A549 (cell line): ENCODE data around the gene BCL2. TPM values are rescaled to one million over a fixed set of nuclear protein-coding genes. Genes with fewer than 3 reads are reported as not detected.

Experiments
- ATAC-seq, 2 experiments: fragments of 200-7000 bp in 1 of 2; fragments of >200 bp in 1 of 2; cut with Nextera tagmentation in 1 of 2; cut with Tn5 transposase in 1 of 2; 3 replicates each; pipeline versions ENCODE4 v1.8.0 to v1.9.1; 2018 to 2020; ENCODE audit warnings: mild to moderate bottlenecking in 1 of 2, moderate library complexity in 1 of 2
- CTCF ChIA-PET: fragments of 300-600 bp; sonication (Branson Sonifier 250); formaldehyde crosslinking; extraction: SDS; loops from one replicate; lab custom pipeline; 2021; ENCODE audit warnings: antibody characterized with exemption, inconsistent platforms; lab: Yijun Ruan, JAX
- POLR2A ChIA-PET: fragments of 350-600 bp; formaldehyde crosslinking; extraction: SDS; loops from one replicate; lab custom pipeline; 2021; ENCODE audit warnings: antibody characterized with exemption, inconsistent platforms; lab: Yijun Ruan, JAX
- DNase-seq, 2 experiments: peaks; one replicate each; pipeline versions ENCODE4 v3.0.0 to v3.0.0-alpha.2; 2011 to 2016; ENCODE audit warnings: low read depth in 1 of 2, low spot score in 1 of 2
- FAIRE-seq: peaks from 2 replicates; lab custom pipeline; 2011; peaks lifted over from hg19 to GRCh38; lab: Jason Lieb, UNC
- H3K27ac ChIP-seq, 2 experiments: fragments of >200 bp; sonication (Bioruptor Twin); formaldehyde crosslinking; 3 replicates each; pipeline ENCODE4 v1.5.1; 2016 to 2017
- H3K4me1 ChIP-seq: fragments of >200 bp; sonication (Bioruptor Twin); formaldehyde crosslinking; 3 replicates; pipeline ENCODE4 v1.6.1; 2016
- H3K4me2 ChIP-seq: fragments of >200 bp; sonication (Bioruptor Twin); formaldehyde crosslinking; 3 replicates; pipeline ENCODE4 v1.6.1; 2016
- H3K4me3 ChIP-seq: fragments of >200 bp; sonication (Bioruptor Twin); formaldehyde crosslinking; 3 replicates; pipeline ENCODE4 v1.5.1; 2016
- H3K9me3 ChIP-seq: fragments of >200 bp; sonication (Bioruptor Twin); formaldehyde crosslinking; 3 replicates; pipeline ENCODE4 v1.6.1; 2016
- BHLHE40 ChIP-seq: IDR thresholded peaks from 2 replicates; pipeline ENCODE4 v1.6.1; 2012; ENCODE audit warnings: low read depth, low read length, inconsistent platforms
- CBX2 ChIP-seq: fragments of 200-600 bp; sonication (generic); IDR thresholded peaks from 2 replicates; pipeline ENCODE4 v1.6.1; 2016; ENCODE audit warnings: low read depth, mild to moderate bottlenecking, borderline replicate concordance
- CHD4 ChIP-seq: fragments of 200-600 bp; sonication (generic); IDR thresholded peaks from 2 replicates; pipeline ENCODE4 v1.6.1; 2016; ENCODE audit warnings: antibody characterized with exemption, mild to moderate bottlenecking, borderline replicate concordance
- CTCF ChIP-seq: fragments of >200 bp; sonication (Bioruptor Twin); formaldehyde crosslinking; IDR thresholded peaks from 3 replicates; pipeline ENCODE4 v1.5.1; 2016
- EHMT2 ChIP-seq: fragments of 200-600 bp; sonication (generic); IDR thresholded peaks from 2 replicates; pipeline ENCODE4 v1.6.1; 2016; ENCODE audit warnings: antibody characterized with exemption, low read depth, mild to moderate bottlenecking, moderate library complexity
- EP300 ChIP-seq, 2 experiments: fragments of >200 bp; sonication (Bioruptor Twin); formaldehyde crosslinking; IDR thresholded peaks; 2 replicates in 1 of 2; 3 replicates in 1 of 2; pipeline ENCODE4 v1.6.1; 2016 to 2017
- ESRRA ChIP-seq: fragments of 150-350 bp; IDR thresholded peaks from 2 replicates; pipeline ENCODE4 v1.6.1; 2014; ENCODE audit warnings: mild to moderate bottlenecking, low read length, borderline replicate concordance
- FOSB ChIP-seq: fragments of 250-450 bp; sonication (Bioruptor Pico); IDR thresholded peaks from 2 replicates; pipeline ENCODE4 v1.5.0; 2020; ENCODE audit warnings: mild to moderate bottlenecking, moderate library complexity
- FOSL2 ChIP-seq, 2 experiments: fragments of 450-650 bp in 1 of 2; fragments of >200 bp in 1 of 2; sonication (Bioruptor Twin) in 1 of 2; formaldehyde crosslinking; IDR thresholded peaks; 2 replicates each; pipeline versions ENCODE4 v1.5.0 to v1.6.1; 2016 to 2020; ENCODE audit warnings: mild to moderate bottlenecking in 1 of 2, moderate library complexity in 1 of 2
- GATA3 ChIP-seq: IDR thresholded peaks from 2 replicates; pipeline ENCODE4 v1.6.1; 2012; ENCODE audit warnings: borderline replicate concordance
- HEYL ChIP-seq: fragments of 250-450 bp; sonication (Bioruptor Pico); IDR thresholded peaks from 2 replicates; pipeline ENCODE4 v1.8.0; 2021; ENCODE audit warnings: mild to moderate bottlenecking, moderate library complexity
- HOXA7 ChIP-seq: fragments of 250-450 bp; sonication (Bioruptor Pico); IDR thresholded peaks from 2 replicates; pipeline ENCODE4 v1.5.0; 2020; ENCODE audit warnings: mild to moderate bottlenecking, moderate library complexity
- HOXB13 ChIP-seq: fragments of 250-450 bp; sonication (Bioruptor Pico); IDR thresholded peaks from 2 replicates; pipeline ENCODE4 v1.5.0; 2020; ENCODE audit warnings: low read depth, mild to moderate bottlenecking, moderate library complexity
- JUNB ChIP-seq: fragments of >200 bp; sonication (Bioruptor Twin); formaldehyde crosslinking; IDR thresholded peaks from 2 replicates; pipeline ENCODE4 v1.6.1; 2016
- KDM1A ChIP-seq: fragments of 200-600 bp; sonication (generic); IDR thresholded peaks from 2 replicates; pipeline ENCODE4 v1.6.1; 2016; ENCODE audit warnings: low read depth, mild to moderate bottlenecking
- KDM5A ChIP-seq: fragments of 200-600 bp; sonication (generic); IDR thresholded peaks from 2 replicates; pipeline ENCODE4 v1.6.1; 2016; ENCODE audit warnings: antibody characterized with exemption, mild to moderate bottlenecking
- MAZ ChIP-seq: fragments of 150-350 bp; IDR thresholded peaks from 2 replicates; pipeline ENCODE4 v1.6.1; 2014; ENCODE audit warnings: antibody characterized with exemption, low read depth, low read length, borderline replicate concordance
- NFE2L2 ChIP-seq: fragments of 150-350 bp; conservative IDR thresholded peaks from 2 replicates; pipeline ENCODE4 v1.6.1; 2014; ENCODE audit warnings: low read length
- PHF8 ChIP-seq: fragments of 200-600 bp; sonication (generic); IDR thresholded peaks from 2 replicates; pipeline ENCODE4 v1.6.1; 2016; ENCODE audit warnings: low read depth, mild to moderate bottlenecking, antibody characterized with exemption, moderate library complexity, borderline replicate concordance
- RCOR1 ChIP-seq: fragments of 150-350 bp; IDR thresholded peaks from 2 replicates; pipeline ENCODE4 v1.6.1; 2014; ENCODE audit warnings: antibody characterized with exemption, low read length, low read depth
- RFX5 ChIP-seq: fragments of 450-650 bp; IDR thresholded peaks from 2 replicates; pipeline ENCODE4 v1.7.1; 2014; ENCODE audit warnings: antibody characterized with exemption, mild to moderate bottlenecking, moderate library complexity
- SREBF2 ChIP-seq: fragments of 450-650 bp; IDR thresholded peaks from 2 replicates; pipeline ENCODE4 v1.6.1; 2014; ENCODE audit warnings: mild to moderate bottlenecking, moderate library complexity
- WGBS: methylation state at CpG from one replicate; pipeline ENCODE4 v1.1.6; 2017; ENCODE audit errors: missing lambda C conversion rate; 5-methylcytosine and 5-hydroxymethylcytosine counted together
- polyA plus RNA-seq, 4 experiments: library from polyadenylated mRNA; depleted of rRNA in 3 of 4; stranded (reverse); fragments of >200 nt; fragmentation: RNase III in 1 of 4; extraction: RNeasy Plus Mini Kit Qiagen cat#74134 plus additional on column Dnase treatment in 1 of 4; gene quantifications; 2 replicates in 3 of 4; 3 replicates in 1 of 4; pipeline ENCODE4 v1.2.3, GENCODE V29; 2011 to 2017

BCL2 gene
- polyA plus RNA-seq, 2 of the 4 experiments (the other 2 are of a cell fraction) = 0.50 to 0.61 TPM

GRCh38 chr18:63104868-63105267 lies 214.7 kb downstream of the BCL2 start:
- POLR2A ChIA-PET = no interaction called here
- no peak for DNase-seq
- no peak overlapping the region for H3K4me2 ChIP-seq
- no peaks in the 10 kb centered on the region for H3K4me1 ChIP-seq
- CTCF ChIA-PET = no interaction called here
- no peak for TF ChIP-seq HOXB13
- TF ChIP-seq KDM1A = no peak
- TF ChIP-seq BHLHE40 = no peak
- TF ChIP-seq HEYL (CRISPR knock-in tag) = no peak
- TF ChIP-seq HOXA7 (CRISPR knock-in tag) = no peak
- no peak for TF ChIP-seq JUNB
- no peak for TF ChIP-seq FOSB (CRISPR knock-in tag)
- no peak for TF ChIP-seq FOSL2 (IDR thresholded peaks at IDR 0.05)
- no peak for TF ChIP-seq FOSL2 (CRISPR knock-in tag; IDR thresholded peaks at IDR 0.05)
- no peak for TF ChIP-seq RCOR1
- TF ChIP-seq EHMT2 = no peak
- no peak for TF ChIP-seq CTCF
- TF ChIP-seq, all 56 proteins: peak for 0
- WGBS = 76% methylated on average over 11 of the region's 12 CpGs
- H3K9me3 ChIP-seq = no peaks in the 10 kb centered on the region
- FAIRE-seq (no peak), ATAC-seq (no peak)
- H3K27ac ChIP-seq = no peak overlapping the region
- no peak overlapping the region for H3K4me3 ChIP-seq

- FAIRE-seq (no peak), ATAC-seq (no peak), DNase-seq (no peak)
- Histone ChIP-seq H3K4me3 (no peak overlapping the region), H3K27ac (no peak overlapping the region), H3K4me2 (no peak overlapping the region), H3K4me1 (no peaks in the 10 kb centered on the region), H3K9me3 (no peaks in the 10 kb centered on the region)
- CTCF ChIA-PET = interaction anchor here (0.6 to 0.9 kb wide), 2 partner anchors 81 to 1324 kb away, joined by 3 read pairs; no protein-coding TSS in a partner anchor
- WGBS = 40% methylated on average over 7 of the region's 7 CpGs
- POLR2A ChIA-PET = no interaction called here
- TF ChIP-seq CHD4 (no peak), RFX5 (no peak), KDM5A (no peak), MAZ (no peak), GATA3 (no peak)
Measured at GRCh38 chr18:63102941-63103744, 216.4 kb downstream of the BCL2 start.

- no peak overlapping the region for H3K4me2 ChIP-seq
- no peak overlapping the region for H3K27ac ChIP-seq
- POLR2A ChIA-PET = interaction anchor here (0.5 kb wide), 1 partner anchor 267 kb away, joined by 3 read pairs; no protein-coding TSS in a partner anchor
- no peak overlapping the region for H3K4me3 ChIP-seq
- DNase-seq = no peak
- no peak for ATAC-seq
- no peak for FAIRE-seq
- no peak for TF ChIP-seq HOXA7 (CRISPR knock-in tag)
- no peak for TF ChIP-seq EP300 (IDR thresholded peaks at IDR 0.05)
- TF ChIP-seq NFE2L2 = no peak
- no peak for TF ChIP-seq CBX2
- no peak for TF ChIP-seq RCOR1
- TF ChIP-seq PHF8 = no peak
- no peak for TF ChIP-seq SREBF2
- TF ChIP-seq ESRRA = no peak
- TF ChIP-seq, all 56 proteins: peak for 0
- WGBS = 62% methylated on average over 6 of the region's 7 CpGs
- CTCF ChIA-PET = interaction anchor here (2.1 kb wide), 1 partner anchor 84 kb away, joined by 10 read pairs; no protein-coding TSS in a partner anchor
- Histone ChIP-seq H3K9me3 (no peaks in the 10 kb centered on the region), H3K4me1 (no peaks in the 10 kb centered on the region)
Measured at GRCh38 chr18:63100630-63101055, 218.9 kb downstream of the BCL2 start.
